SU-DHL-6 (cell line): ENCODE measurements around the gene TPM3.

Experiments
- EZH2phosphoT487 ChIP-seq: fragments of 200-600 bp; sonication (generic), shearing (Covaris generic); conservative IDR thresholded peaks from 2 replicates; pipeline ENCODE4 v1.6.1; 2018; ENCODE audit warnings: mild to moderate bottlenecking, antibody characterized with exemption, low read length, moderate library complexity, mixed read lengths
- TF ChIP-seq, protein P1 (sequence below): fragments of 200-600 bp; sonication (generic); IDR thresholded peaks from one replicate; pipeline ENCODE4 v1.5.1; 2017; ENCODE audit warnings: antibody characterized with exemption, mild to moderate bottlenecking, low read length, moderate library complexity; ENCODE audit not compliant: insufficient read depth, poor library complexity, severe bottlenecking

GRCh38 chr1:154212083-154212482, 20.2 kb upstream of the TPM3 start:
- TF ChIP-seq, protein P1, sequence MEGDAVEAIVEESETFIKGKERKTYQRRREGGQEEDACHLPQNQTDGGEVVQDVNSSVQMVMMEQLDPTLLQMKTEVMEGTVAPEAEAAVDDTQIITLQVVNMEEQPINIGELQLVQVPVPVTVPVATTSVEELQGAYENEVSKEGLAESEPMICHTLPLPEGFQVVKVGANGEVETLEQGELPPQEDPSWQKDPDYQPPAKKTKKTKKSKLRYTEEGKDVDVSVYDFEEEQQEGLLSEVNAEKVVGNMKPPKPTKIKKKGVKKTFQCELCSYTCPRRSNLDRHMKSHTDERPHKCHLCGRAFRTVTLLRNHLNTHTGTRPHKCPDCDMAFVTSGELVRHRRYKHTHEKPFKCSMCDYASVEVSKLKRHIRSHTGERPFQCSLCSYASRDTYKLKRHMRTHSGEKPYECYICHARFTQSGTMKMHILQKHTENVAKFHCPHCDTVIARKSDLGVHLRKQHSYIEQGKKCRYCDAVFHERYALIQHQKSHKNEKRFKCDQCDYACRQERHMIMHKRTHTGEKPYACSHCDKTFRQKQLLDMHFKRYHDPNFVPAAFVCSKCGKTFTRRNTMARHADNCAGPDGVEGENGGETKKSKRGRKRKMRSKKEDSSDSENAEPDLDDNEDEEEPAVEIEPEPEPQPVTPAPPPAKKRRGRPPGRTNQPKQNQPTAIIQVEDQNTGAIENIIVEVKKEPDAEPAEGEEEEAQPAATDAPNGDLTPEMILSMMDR, result no peak
- TF ChIP-seq EZH2phosphoT487, result no peak
